ENCODE data around the gene DDX25. TPM values are rescaled to one million over a fixed set of nuclear protein-coding genes. Genes with fewer than 3 reads are reported as not detected.

The DDX25 gene
- total and polyA plus RNA-seq, 9 of the 15 experiments (the other 6 are each of a cell fraction or from before 2014, with no cell fraction given) = not detected

- H3K27me3 ChIP-seq (ENCODE audit: control insufficient read depth in 2 of 2, insufficient read depth in 2 of 2, low read length in 2 of 2) = no peaks in the 10 kb centered on the region
- H3K4me2 ChIP-seq (ENCODE audit: insufficient read depth, low read length) = peak within 1 kb of the TSS; percentile 91
- H3K9ac ChIP-seq (ENCODE audit: insufficient read depth in 1 of 2, low read depth in 2 of 2, low read length in 2 of 2) = peak within 1 kb of the TSS; percentile 76 to 98
- 0 out of 3 replicates have a peak, but pooled peaks cover 2% of the 10 kb centered on the region for H3K79me2 ChIP-seq (ENCODE audit: control insufficient read depth, insufficient read depth, low read length)
- peaks cover 13 to 31% of the 10 kb centered on the region in 2 experiments for H3K4me1 ChIP-seq (replicated peaks in 1 of 2; ENCODE audit: control insufficient read depth in 2 of 2, insufficient read depth in 2 of 2, low read length in 2 of 2)
- WGBS (ENCODE audit: insufficient coverage, low coverage, missing lambda C conversion rate) = 3% methylated on average over 66 of the region's 91 CpGs
- peaks cover 6% of the 10 kb centered on the region; the same call in 1 of the 3 replicates for H3K36me3 ChIP-seq (ENCODE audit: control insufficient read depth, insufficient read depth, low read length)
- intact Hi-C loops (cut with micrococcal nuclease) (no loop called here), in situ Hi-C loops (cut with MboI) (loop anchor here (25.0 kb wide), 1 partner anchor 925 kb away; the partner anchor contains the start of gene CCDC15)
- CTCF ChIA-PET (ENCODE audit: low intra/inter-chr PET ratio) = no interaction called here
- H3K4me3 ChIP-seq = peak within 1 kb of the TSS; percentile 62
- DNase-seq (ENCODE audit: extremely low read depth in 1 of 4, low spot score in 3 of 4) (peak; percentile 85 to 94 (median 89)), FAIRE-seq (peak; percentile 81), ATAC-seq (peak; percentile 96)
- TSS peak; percentile 50 for BruUV-seq (replicated peaks)
- peak within 1 kb of the TSS; percentile 83 for H3K27ac ChIP-seq (ENCODE audit: extremely low read depth, low read depth, low read length)
- H3K9me1 ChIP-seq (ENCODE audit: control insufficient read depth, insufficient read depth, low read length) = no peaks in the 10 kb centered on the region
- H3K9me3 ChIP-seq (replicated peaks; ENCODE audit: control insufficient read depth, insufficient read depth, low read depth, low read length) = no peaks in the 10 kb centered on the region
- POLR2A ChIA-PET = interaction anchor here (0.6 to 2.5 kb wide), 10 partner anchors 9 to 1127 kb away, joined by 3 to 10 read pairs (median 4); partner anchors contain the start of gene PUS3
- H4K20me1 ChIP-seq (replicated peaks; ENCODE audit: control insufficient read depth, insufficient read depth, low read length) = no peaks in the 10 kb centered on the region
- peak within 1 kb of the TSS; percentile 98 for H2AFZ ChIP-seq (ENCODE audit: low read depth, low read length)
- TF ChIP-seq ZFX (CRISPR knock-in tag; IDR thresholded peaks at IDR 0.05) (peak; percentile 91), IRF1 (CRISPR knock-in tag; IDR thresholded peaks at IDR 0.05; ENCODE audit: borderline replicate concordance) (no peak), ZNF707 (CRISPR knock-in tag; conservative IDR thresholded peaks at IDR 0.05) (no peak), NONO (IDR thresholded peaks at IDR 0.05; ENCODE audit: low read depth in 2 of 2, low read length in 1 of 2) (peak in 1 of 2 experiments; percentile 81; a peak in 2 of 4 replicates), ARID1B (IDR thresholded peaks at IDR 0.05) (peak; percentile 11; the same call in 1 of the 2 replicates), CBX3 (IDR thresholded peaks at IDR 0.05; ENCODE audit: borderline replicate concordance in 1 of 2, low read length in 2 of 2) (peak in 1 of 2 experiments; percentile 49; a peak in 1 of 3 replicates), SMARCE1 (IDR thresholded peaks at IDR 0.05) (no peak), HNRNPLL (IDR thresholded peaks at IDR 0.05; ENCODE audit: low read depth, low read length, poor library complexity, severe bottlenecking) (peak; percentile 100), ATF4 (CRISPR knock-in tag; IDR thresholded peaks at IDR 0.05) (0 out of 2 replicates have a peak, but pooled peaks have one; percentile 6), CREB1 (IDR thresholded peaks at IDR 0.05) (0 out of 2 replicates have a peak, but pooled peaks have one; percentile 34), CREB1 (CRISPR knock-in tag; IDR thresholded peaks at IDR 0.05) (0 out of 2 replicates have a peak, but pooled peaks have one; percentile 50), HNRNPL (IDR thresholded peaks at IDR 0.05; ENCODE audit: low read depth, low read length) (peak; percentile 34; the same call in 1 of the 2 replicates), KDM1A (IDR thresholded peaks at IDR 0.05) (peak; percentile 87 to 92), HDAC2 (IDR thresholded peaks at IDR 0.05) (no peak), TRIM24 (IDR thresholded peaks at IDR 0.05) (peak in 1 of 2 experiments; percentile 26; a peak in 1 of 4 replicates)
- TF ChIP-seq, protein P1, sequence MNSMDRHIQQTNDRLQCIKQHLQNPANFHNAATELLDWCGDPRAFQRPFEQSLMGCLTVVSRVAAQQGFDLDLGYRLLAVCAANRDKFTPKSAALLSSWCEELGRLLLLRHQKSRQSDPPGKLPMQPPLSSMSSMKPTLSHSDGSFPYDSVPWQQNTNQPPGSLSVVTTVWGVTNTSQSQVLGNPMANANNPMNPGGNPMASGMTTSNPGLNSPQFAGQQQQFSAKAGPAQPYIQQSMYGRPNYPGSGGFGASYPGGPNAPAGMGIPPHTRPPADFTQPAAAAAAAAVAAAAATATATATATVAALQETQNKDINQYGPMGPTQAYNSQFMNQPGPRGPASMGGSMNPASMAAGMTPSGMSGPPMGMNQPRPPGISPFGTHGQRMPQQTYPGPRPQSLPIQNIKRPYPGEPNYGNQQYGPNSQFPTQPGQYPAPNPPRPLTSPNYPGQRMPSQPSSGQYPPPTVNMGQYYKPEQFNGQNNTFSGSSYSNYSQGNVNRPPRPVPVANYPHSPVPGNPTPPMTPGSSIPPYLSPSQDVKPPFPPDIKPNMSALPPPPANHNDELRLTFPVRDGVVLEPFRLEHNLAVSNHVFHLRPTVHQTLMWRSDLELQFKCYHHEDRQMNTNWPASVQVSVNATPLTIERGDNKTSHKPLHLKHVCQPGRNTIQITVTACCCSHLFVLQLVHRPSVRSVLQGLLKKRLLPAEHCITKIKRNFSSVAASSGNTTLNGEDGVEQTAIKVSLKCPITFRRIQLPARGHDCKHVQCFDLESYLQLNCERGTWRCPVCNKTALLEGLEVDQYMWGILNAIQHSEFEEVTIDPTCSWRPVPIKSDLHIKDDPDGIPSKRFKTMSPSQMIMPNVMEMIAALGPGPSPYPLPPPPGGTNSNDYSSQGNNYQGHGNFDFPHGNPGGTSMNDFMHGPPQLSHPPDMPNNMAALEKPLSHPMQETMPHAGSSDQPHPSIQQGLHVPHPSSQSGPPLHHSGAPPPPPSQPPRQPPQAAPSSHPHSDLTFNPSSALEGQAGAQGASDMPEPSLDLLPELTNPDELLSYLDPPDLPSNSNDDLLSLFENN (IDR thresholded peaks at IDR 0.05; ENCODE audit: low read depth in 2 of 2, low read length in 2 of 2) = no peak
Observed at GRCh38 chr11:125887373-125888324, 16.7 kb upstream of the DDX25 start, which contains the start of gene HYLS1. Gene HYLS1 (plus strand): TSS chr11:125887668. CDS start chr11:125899369, 11,701 bp downstream.

All from K562 (cell line).